HG02588 (cell line): ENCODE measurements around the gene CRIP3.

ENCODE experiments used
- ATAC-seq: cut with Tn5 transposase; IDR thresholded peaks from one replicate; pipeline ENCODE4 v1.9.1; 2021; ENCODE audit warnings: mild to moderate bottlenecking, moderate library complexity; ENCODE audit not compliant: unreplicated experiment

Gene CRIP3

DNA sequence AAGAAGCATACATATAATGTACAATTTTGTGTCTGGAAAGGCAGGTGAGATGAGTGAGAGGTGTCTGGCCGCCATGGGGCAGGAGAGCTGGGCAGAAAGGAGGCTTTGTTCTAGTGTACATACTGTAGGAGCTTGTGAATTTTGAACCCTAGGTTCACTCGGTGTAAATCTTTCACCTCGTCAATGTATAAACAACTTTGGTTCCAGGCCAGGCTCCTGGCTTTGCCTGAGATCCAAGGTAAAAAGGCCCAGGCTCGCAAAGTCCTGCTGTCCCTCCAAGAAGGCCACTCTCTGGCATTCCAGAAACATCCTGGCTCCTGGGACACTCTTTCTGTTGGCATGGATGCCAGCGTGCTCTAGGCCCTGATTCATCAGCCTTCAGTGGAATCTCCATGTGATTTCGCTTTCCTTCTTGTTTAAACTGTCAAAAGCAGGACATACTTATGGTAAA, 17.7 kb downstream of the CRIP3 start:
- ATAC-seq, result no peak

- ATAC-seq, result no peak
Measured at GRCh38 chr6:43290339-43290904, 18.2 kb downstream of the CRIP3 start.

DNA sequence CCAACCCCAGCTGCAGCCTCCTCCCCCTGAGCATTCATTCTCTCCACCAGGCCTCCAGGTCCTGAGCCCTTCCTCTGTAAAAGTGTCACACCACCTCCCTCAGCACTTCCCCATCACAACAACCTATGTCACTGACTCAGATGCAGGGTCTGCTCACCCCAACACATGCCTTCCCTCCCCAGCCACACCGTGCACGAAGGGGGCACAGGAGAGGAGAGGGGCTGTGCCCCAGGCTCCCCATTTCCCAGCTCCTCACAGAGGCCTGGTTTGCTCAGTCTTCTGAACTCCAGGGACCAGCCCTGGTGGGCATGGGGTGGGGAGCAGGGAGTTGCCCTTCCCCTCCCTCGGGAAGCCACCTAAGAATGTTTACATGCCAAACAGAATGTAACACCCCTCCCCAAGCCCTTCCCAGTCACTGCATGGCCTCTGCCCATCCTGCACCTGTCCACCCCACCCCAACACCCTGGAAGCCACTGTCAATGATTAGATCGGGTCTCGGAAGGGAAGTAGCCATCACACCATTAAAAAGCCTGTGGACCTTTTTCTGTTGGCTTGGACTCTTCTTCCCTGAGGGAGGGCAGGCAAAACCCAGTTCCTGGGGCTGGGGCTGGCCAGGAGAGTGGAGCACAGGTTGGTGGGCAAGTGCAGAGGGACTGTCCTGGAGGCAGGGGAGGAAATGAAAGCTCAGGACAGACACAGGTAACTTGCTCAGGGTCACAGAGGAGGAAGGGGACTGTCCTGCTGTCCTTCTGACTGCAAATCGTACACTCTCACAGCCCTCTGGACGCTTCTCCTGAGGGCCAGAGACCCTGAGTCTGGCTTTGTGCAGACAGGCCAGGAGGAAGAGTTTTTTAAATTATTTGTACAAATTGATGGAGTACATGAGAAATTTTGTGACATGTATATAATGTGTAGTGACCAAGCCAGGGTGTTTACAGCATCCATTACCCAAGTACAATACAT, 20.6 kb downstream of the CRIP3 start:
- ATAC-seq, result no peak

DNA sequence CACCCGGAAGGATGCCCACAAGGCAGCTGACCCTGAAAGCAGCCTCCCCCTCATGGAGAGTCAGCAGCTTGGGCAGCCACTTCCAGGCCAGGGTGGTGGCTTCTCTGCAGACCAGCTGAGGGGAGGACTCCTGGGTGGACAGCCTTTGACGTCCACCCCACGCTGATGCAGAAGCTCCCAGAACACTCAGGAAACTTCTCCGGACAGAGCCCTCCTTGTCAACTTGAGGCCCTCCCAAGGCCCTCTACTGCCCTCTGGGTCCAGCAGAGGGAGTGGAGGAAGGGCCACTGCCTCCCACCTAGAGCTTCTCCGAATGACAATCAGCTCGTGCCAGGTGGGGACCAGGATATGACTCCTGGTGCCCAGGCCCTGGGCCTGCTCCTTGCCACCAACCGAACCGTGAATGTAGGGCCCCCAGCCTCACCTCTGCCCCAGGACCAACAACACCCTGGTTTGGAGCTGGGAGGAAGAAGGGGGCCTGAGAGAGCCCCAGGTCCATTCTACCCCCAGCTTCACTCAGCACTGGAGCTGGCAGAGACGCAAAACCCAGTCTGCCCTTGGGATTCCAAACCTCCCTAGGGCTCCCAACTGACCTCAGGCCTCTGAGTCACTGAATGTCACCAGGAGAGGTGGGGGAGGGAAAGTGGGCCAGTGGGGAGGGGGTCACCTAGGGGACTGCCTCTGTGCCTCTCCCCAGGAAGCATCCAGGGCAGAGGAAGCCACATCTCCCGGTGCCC, 21.5 kb downstream of the CRIP3 start:
- ATAC-seq, result no peak

DNA sequence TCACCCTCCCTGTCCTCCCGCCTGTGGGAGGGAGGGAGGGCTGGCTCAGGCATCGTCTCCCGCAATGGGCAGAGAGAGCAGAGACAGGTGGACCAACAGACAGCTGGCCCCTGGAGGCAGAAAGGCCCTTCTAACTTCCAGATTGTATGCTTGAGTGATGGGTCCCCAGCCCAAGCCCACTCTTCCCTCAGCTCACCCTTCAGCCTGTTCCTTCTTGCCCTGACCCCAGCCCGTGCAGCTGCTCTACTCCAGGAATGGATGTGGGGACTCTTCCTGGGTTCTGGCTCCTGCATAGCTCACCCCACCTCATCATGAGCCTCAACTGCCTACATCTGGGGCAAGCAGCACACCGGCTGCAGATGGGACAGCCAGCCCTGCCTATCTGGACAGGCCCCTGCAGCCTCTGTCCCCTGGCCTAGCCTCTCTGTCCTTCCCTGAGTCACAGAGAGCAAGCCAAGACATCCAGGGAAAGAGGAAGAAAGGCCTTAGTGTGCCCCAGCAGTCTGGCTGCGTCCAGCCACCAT, 22.1 kb downstream of the CRIP3 start:
- no peak for ATAC-seq

DNA sequence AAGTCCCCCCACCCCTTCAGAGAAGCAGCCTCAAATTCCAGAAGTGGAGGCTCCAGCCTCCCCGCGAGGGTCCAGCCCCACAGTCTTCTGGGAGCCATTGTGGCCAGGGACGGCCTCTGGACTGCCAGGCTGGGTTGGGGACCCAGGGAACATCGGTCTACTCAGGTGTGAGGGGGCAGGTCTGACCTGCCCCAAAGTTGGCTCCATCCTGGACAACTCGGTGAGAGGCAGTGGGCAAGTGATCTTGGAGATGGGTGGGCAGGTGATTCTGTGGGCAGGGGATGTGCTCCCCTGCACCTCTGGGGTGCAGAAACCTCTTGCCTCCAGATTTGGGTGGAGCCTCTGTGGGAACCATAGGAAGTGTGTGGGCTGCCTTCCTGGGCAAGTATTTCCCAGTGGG, 22.8 kb downstream of the CRIP3 start:
- ATAC-seq, result no peak

DNA sequence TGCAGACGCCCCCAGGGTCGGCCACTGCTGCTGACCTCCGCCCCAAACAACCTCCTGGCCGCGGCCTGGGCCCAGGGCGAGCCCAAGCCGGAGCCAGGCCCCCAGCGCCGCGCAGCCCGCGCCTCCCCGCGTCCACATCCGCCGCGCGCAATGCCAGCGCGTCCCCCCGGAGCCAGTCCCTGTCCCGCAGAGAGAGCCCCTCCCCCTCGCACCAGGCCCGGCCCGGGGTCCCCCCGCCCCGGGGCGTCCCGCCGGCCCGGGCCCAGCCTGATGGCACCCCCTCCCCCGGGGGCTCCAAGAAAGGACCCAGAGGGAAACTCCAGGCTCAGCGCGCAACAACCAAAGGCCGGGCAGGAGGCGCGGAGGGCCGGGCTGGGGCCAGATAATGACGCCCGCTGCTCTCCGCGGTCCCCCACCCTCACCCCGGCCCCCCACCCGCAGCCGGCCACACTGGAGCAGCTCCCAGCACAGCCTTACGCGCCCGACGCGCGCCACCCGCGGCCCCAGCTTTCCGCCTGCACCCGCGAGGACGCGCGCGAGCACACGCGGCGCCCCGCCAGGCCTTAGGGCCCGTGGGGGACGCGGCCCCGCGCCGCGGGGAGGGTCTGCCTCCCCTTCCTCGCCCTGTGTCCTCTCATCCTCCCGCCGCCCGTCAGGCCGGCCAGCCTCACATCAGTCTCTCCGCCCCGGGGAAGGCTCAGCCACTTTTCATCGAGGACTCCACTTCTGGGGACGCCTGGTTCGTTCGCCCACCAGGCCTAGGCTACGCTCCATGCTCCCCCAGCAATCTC, 23.4 kb downstream of the CRIP3 start:
- no peak for ATAC-seq

GRCh38 chr6:43283905-43284304, 24.7 kb downstream of the CRIP3 start:
- no peak for ATAC-seq

- no peak for ATAC-seq
Measured at GRCh38 chr6:43283514-43283901, 25.1 kb downstream of the CRIP3 start.

DNA sequence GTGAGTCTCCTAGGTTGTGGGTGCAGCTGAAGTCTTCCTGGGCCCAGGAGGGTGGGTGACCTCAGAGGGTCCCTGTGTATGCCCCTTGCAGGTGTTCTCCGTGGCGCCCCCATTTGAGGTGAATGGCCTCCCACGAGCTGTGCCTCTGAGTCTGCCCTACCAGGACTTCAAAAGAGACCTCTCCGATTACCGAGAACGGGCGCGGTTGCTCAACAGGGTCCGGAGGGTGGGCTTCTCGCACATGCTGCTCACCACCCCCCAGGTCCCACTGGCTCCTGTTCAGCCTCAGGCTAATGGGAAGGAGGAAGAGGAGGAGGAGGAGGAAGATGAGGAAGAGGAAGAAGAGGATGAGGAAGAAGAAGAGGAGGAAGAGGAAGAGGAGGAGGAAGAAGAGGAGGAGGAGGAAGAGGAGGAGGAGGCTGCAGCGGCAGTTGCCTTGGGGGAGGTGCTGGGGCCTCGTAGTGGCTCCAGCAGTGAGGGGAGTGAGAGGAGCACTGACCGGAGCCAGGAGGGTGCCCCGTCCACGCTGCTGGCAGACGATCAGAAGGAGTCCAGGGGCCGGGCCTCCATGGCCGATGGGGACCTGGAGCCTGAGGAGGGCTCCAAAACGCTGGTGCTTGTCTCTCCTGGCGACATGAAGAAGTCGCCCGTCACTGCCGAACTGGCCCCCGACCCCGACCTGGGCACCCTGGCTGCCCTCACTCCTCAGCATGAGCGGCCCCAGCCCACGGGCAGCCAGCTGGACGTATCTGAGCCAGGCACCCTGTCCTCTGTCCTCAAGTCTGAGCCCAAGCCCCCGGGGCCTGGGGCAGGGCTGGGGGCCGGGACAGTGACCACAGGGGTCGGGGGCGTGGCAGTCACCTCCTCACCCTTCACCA, 25.8 kb downstream of the CRIP3 start:
- no peak for ATAC-seq

GRCh38 chr6:43282060-43282459, 26.6 kb downstream of the CRIP3 start:
- ATAC-seq, result no peak

GRCh38 chr6:43280234-43280633, 28.4 kb downstream of the CRIP3 start:
- ATAC-seq, result no peak

DNA sequence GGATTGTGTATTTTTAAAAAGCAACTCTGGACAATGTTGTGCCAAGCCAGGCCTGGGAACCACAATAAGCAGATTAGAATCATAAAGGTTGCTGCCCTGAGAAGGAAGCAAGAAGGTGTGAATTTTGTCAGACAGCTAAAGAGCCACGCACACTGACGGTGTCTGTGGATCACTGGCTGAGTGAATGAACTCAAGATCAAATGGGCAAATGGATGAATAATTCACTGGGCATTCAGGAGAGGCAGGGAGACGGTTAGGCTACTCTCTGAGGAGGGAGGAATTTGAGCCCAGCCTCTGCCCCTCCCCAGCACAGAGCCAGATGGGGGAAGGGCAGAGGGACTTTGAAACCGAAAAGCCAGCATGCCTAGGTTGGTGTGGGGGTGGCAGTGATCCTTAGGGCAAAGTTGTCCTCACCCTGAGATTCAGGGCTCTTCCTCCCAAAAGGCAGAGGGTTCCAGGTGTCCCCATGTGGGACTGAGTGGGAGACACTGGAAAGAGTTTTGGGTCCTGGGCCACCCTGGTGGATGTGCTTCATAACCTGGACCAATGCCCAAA, 30.0 kb downstream of the CRIP3 start:
- no peak for ATAC-seq

DNA sequence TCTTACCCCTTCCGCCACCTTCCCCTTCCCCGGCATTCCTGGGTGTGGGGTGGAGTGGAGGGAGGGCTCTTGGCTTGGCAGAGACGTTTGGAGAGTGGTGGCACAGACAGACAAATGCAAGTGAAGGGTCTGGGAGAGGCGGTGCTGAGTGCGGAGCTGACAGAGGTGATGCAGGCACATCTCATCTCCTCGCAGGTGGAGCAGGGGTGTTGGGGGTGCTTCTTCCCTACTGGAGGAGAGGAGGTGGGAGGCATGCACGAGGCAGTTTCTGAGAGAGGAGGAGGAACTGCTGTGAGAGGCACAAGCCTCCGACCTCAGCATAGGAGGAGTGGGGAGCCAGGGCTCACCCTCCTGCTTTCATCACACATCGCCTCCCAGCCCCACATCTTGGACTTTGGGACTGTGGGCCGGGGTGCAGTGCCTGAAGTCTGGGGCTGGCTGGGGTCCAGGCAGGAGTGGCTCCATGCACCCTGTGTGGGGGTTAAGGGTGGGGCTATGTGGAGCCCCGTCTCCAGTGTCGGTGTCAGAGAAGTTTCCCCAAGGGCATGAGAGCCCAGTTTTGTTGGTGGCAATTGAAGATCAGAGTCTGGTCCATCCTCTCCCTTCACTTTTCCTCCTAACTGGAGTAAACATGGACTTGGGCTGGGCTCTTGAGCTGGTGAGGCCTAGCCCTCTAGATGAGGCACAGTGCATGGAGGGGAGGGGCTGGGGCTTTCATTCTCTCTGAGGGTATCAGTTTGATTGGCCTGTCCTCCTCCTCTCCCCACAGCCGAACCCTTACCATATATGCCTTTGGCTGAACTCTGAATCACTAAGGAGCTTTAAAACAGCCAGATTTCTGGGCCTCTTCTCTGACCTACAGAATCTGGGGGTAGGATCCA, 30.7 kb downstream of the CRIP3 start:
- no peak for ATAC-seq

DNA sequence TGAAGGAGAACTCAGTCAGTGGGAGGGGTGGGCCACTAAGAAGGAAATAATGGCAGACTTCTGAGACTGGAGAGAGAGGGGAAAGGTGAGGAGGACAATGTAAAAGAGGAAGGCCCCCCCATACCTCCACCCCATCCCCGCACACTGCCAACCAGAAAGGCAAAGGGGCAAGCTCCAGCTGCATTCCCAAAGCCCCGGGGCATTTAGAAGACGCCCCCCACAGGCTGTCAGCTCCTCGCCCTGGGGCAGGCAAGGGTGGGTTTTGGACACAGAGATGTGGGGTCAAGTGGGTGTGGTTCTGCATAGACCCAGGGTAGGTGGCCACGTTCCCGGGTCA, 31.4 kb downstream of the CRIP3 start:
- ATAC-seq, result no peak

DNA sequence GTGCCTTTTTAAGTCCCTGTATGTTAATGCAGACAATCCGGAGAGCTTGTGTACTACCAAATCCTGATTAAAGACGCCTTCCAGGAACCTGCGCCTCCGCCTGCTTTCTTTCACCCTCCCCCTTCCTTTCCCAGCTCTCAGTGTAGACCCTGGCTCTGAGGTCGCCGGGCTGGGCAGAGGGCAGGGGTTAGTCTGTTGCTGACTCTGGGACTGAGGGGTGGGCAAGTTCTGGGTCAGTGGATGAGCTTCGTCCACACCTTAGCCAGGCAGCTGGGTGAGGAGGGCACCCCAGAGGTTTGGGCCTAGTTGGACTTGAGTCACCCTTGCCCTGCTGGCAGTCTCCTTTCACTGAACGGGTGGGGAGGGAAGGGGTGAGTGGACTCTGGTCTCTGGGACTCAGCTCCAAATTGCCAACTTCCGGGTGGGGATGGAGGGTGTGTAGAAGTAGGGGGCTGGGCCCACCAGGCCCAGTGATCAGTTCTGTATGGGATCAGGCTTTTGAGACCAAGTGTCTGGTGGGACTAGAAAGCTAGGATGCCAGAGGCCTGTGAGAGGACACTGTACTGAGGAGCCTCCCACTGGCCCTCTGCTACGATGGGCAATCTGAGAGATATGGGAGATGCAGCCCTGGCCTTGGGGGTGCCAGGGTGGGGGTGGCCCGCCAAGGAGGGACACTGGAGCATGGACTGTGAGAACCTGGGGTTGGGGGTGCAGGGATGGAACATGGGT, 31.9 kb downstream of the CRIP3 start:
- ATAC-seq, result no peak

GRCh38 chr6:43275801-43276576, 32.6 kb downstream of the CRIP3 start:
- no peak for ATAC-seq
